CD4-positive, alpha-beta T cell treated with Interferon gamma for 1 hour (primary cell): ENCODE results near the gene SCPEP1.

Experiments
- DNase-seq: peaks from one replicate; pipeline ENCODE4 v3.0.0-alpha.2; 2020

Gene SCPEP1

GRCh38 chr17:57044976-57045867, 67.3 kb downstream of the SCPEP1 start:
- DNase-seq, result no peak

GRCh38 chr17:57045868-57046704, 68.2 kb downstream of the SCPEP1 start:
- DNase-seq, result peak; percentile 37

GRCh38 chr17:57046749-57047148, 68.8 kb downstream of the SCPEP1 start:
- peak; percentile 26 for DNase-seq

- no peak for DNase-seq
These were observed 70.2 kb downstream of the SCPEP1 start for GRCh38 chr17:57048096-57048495.

- no peak for DNase-seq
These were observed 72.4 kb downstream of the SCPEP1 start for GRCh38 chr17:57050306-57050705.

- no peak for DNase-seq
These were observed 74.0 kb downstream of the SCPEP1 start for GRCh38 chr17:57051886-57052361.
